Measurements from ENCODE around the gene DOCK3. TPM values are rescaled to one million over a fixed set of nuclear protein-coding genes. Genes with fewer than 3 reads are reported as not detected.
A peak's percentile ranks its signal among the peaks of the same experiment; 100 is the strongest.

Gene DOCK3
- total RNA-seq, 1 experiment from 2014 or later: 8.3 TPM

DNA sequence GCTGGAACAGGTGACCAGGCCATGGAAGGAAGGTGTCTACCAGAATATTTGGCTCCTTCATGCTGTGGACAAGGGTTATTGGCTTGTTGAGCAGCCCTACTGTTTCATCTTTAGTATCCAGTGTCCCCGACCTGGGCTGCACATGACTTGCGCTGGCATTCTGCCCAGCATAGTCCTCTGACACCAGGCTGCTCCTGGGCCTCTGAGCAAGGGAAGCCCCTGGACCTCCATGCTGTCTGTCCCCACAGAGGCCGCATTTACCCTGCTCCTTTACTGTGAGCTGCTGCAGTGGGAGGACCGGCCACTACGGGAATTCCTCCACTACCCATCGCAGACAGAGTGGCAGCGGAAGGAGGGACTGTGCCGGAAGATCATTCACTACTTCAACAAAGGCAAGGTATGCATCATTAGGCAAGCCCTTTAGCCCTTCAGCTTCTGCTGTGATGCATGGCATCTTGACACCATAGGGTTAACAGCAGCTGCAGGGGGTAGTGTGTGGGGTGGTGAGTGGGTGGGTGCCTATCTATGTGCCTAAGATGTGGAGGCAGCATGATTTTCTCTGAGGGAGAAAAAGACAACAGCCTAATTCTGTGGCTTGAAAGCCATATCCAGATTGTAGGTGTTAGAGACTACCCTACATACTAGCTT lies 666.4 kb downstream of the DOCK3 start:
- H3K79me1 ChIP-seq (ENCODE audit: insufficient read depth, low read depth, low read length, poor library complexity, severe bottlenecking): no peaks in the 10 kb centered on the region
- no peak overlapping the region for H2BK15ac ChIP-seq (ENCODE audit: low read depth, low read length)
- no peak overlapping the region for H3K14ac ChIP-seq (ENCODE audit: insufficient read depth, low read length)
- no peak overlapping the region for H3K18ac ChIP-seq (ENCODE audit: insufficient read length, low read depth, low read length)
- no peak overlapping the region for H3K4me2 ChIP-seq (ENCODE audit: insufficient read depth, insufficient read length, low read length)
- peak; percentile 23 for DNase-seq
- no peaks in the 10 kb centered on the region for H3K23me2 ChIP-seq (ENCODE audit: insufficient read length, low read depth, low read length, poor library complexity, severe bottlenecking)
- H2BK5ac ChIP-seq (ENCODE audit: insufficient read length, low read length): no peak overlapping the region
- H2AFZ ChIP-seq (ENCODE audit: low read length): no peak overlapping the region
- H3K27ac ChIP-seq (ENCODE audit: insufficient read length, low read depth, low read length): no peak overlapping the region
- no peaks in the 10 kb centered on the region for H3K27me3 Mint-ChIP-seq (ENCODE audit: low read depth)
- TF ChIP-seq, protein P1, sequence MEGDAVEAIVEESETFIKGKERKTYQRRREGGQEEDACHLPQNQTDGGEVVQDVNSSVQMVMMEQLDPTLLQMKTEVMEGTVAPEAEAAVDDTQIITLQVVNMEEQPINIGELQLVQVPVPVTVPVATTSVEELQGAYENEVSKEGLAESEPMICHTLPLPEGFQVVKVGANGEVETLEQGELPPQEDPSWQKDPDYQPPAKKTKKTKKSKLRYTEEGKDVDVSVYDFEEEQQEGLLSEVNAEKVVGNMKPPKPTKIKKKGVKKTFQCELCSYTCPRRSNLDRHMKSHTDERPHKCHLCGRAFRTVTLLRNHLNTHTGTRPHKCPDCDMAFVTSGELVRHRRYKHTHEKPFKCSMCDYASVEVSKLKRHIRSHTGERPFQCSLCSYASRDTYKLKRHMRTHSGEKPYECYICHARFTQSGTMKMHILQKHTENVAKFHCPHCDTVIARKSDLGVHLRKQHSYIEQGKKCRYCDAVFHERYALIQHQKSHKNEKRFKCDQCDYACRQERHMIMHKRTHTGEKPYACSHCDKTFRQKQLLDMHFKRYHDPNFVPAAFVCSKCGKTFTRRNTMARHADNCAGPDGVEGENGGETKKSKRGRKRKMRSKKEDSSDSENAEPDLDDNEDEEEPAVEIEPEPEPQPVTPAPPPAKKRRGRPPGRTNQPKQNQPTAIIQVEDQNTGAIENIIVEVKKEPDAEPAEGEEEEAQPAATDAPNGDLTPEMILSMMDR (conservative IDR thresholded peaks at IDR 0.05): no peak
- no CpG with 5 or more reads among the region's 8 CpGs for WGBS (ENCODE audit: extremely low coverage, insufficient read length, low lambda C conversion rate)
- no peak overlapping the region for H2BK120ac ChIP-seq (ENCODE audit: low read depth, low read length, poor library complexity, severe bottlenecking)
- no peak overlapping the region for H4K8ac ChIP-seq (replicated peaks; ENCODE audit: insufficient read length, low read depth, low read length)
- H3K9me3 ChIP-seq (ENCODE audit: control insufficient read depth, low read depth, low read length): no peaks in the 10 kb centered on the region
- no peak overlapping the region for H3K4ac ChIP-seq (ENCODE audit: low read depth, low read length)
- H3K9ac ChIP-seq (ENCODE audit: extremely low read depth, insufficient read length, low read length): no peak overlapping the region
- no peak overlapping the region for H2AK5ac ChIP-seq (ENCODE audit: insufficient read length, low read length)
- no peak overlapping the region for H3T11ph ChIP-seq (ENCODE audit: low read length)
- H3K9me3 Mint-ChIP-seq: no peaks in the 10 kb centered on the region
- H4K91ac ChIP-seq (ENCODE audit: insufficient read length, low read depth, low read length): no peak overlapping the region
- no peak overlapping the region for H4K5ac ChIP-seq (ENCODE audit: insufficient read length, low read depth, low read length)
- H3K4me1 Mint-ChIP-seq: peaks cover 15 to 17% of the 10 kb centered on the region in 2 experiments
- no peaks in the 10 kb centered on the region for H4K20me1 ChIP-seq (ENCODE audit: control insufficient read depth, insufficient read depth, insufficient read length)
- no peak overlapping the region for H3K4me3 Mint-ChIP-seq
- H3K27me3 ChIP-seq (ENCODE audit: insufficient read depth, low read length): no peaks in the 10 kb centered on the region
- H3K36me3 Mint-ChIP-seq (ENCODE audit: insufficient read depth in 1 of 3, low read depth in 3 of 3): peaks cover 4 to 21% (median 8%) of the 10 kb centered on the region in 3 experiments; a peak in 4 of 7 replicates
- no peaks in the 10 kb centered on the region for H3K79me2 ChIP-seq (ENCODE audit: insufficient read depth, low read length)
- H3K23ac ChIP-seq (ENCODE audit: insufficient read length, low read depth, low read length): no peak overlapping the region
- H2BK12ac ChIP-seq (ENCODE audit: insufficient read length, low read depth, low read length): no peak overlapping the region
- H3K56ac ChIP-seq (ENCODE audit: insufficient read length, low read depth, low read length): no peak overlapping the region
- peak overlapping the region in 1 of 3 experiments; percentile 44; a peak in 2 of 7 replicates for H3K27ac Mint-ChIP-seq
- H3K4me1 ChIP-seq (ENCODE audit: insufficient read depth, low read length): peaks cover 11% of the 10 kb centered on the region; the same call in 1 of the 2 replicates
- no peak overlapping the region for H2BK20ac ChIP-seq (ENCODE audit: low read depth, low read length, poor library complexity, severe bottlenecking)

Data from H9 (cell line).